ENCODE results near the gene UBE2N. TPM values are rescaled to one million over a fixed set of nuclear protein-coding genes. Genes with fewer than 3 reads are reported as not detected.

UBE2N gene
- total RNA-seq, 1 experiment from 2014 or later = 159 TPM

DNA sequence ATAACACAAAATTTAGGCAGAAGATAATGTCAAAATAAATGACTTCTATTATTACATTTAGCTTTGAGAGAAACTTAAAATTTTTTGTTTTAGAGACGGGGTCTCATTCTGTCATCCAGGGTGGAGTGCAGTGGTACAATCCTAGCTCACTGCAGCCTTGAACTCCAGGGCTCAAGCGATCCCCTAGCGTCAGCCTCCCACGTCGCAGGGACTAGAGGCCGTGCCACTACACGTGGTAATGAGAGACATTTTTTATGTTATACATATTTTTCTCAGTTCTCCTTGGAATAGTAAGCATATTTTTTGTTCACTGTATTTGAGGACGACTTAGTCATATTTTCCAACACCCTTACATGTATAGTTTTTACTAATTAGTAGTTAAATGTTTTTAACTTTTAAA is 85.5 kb downstream of the UBE2N start:
- intact Hi-C loops (cut with micrococcal nuclease; ENCODE audit: unreplicated experiment) = no loop called here
- CTCF ChIA-PET = no interaction called here
- Mint-ChIP-seq H3K9me3 (ENCODE audit: low read depth, unreplicated experiment) (peaks cover 4% of the 10 kb centered on the region), H3K36me3 (ENCODE audit: insufficient read depth, unreplicated experiment) (no peaks in the 10 kb centered on the region), H3K4me1 (ENCODE audit: low read depth, unreplicated experiment) (no peaks in the 10 kb centered on the region), H3K4me3 (ENCODE audit: low read depth, unreplicated experiment) (no peak overlapping the region), H3K27ac (ENCODE audit: unreplicated experiment) (no peak overlapping the region), H3K27me3 (ENCODE audit: unreplicated experiment) (no peaks in the 10 kb centered on the region)
- no peak for DNase-seq
- no TSS peak for BruUV-seq (replicated peaks)
- TF ChIP-seq, protein P1, sequence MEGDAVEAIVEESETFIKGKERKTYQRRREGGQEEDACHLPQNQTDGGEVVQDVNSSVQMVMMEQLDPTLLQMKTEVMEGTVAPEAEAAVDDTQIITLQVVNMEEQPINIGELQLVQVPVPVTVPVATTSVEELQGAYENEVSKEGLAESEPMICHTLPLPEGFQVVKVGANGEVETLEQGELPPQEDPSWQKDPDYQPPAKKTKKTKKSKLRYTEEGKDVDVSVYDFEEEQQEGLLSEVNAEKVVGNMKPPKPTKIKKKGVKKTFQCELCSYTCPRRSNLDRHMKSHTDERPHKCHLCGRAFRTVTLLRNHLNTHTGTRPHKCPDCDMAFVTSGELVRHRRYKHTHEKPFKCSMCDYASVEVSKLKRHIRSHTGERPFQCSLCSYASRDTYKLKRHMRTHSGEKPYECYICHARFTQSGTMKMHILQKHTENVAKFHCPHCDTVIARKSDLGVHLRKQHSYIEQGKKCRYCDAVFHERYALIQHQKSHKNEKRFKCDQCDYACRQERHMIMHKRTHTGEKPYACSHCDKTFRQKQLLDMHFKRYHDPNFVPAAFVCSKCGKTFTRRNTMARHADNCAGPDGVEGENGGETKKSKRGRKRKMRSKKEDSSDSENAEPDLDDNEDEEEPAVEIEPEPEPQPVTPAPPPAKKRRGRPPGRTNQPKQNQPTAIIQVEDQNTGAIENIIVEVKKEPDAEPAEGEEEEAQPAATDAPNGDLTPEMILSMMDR (IDR thresholded peaks at IDR 0.05; ENCODE audit: unreplicated experiment) = no peak

Other genes with a start within 250 kb of the UBE2N start
- 47.3 and 58.0 TPM in 2 replicates for gene NUDT4, start 64.0 kb downstream of the UBE2N start, total RNA-seq (2022)
- 88.3 and 94.9 TPM in 2 replicates for gene MRPL42, start 25.6 kb upstream of the UBE2N start, total RNA-seq (2022)
- 4.2 and 4.6 TPM in 2 replicates for gene SOCS2, start 130.7 kb upstream of the UBE2N start, total RNA-seq (2022)
- 9.3 and 10.1 TPM in 2 replicates for gene CRADD, start 235.4 kb upstream of the UBE2N start, total RNA-seq (2022)